GM23338 (cell line): Measurements from ENCODE around the gene TGM2. TPM values are rescaled to one million over a fixed set of nuclear protein-coding genes. Genes with fewer than 3 reads are reported as not detected.

ENCODE experiments used
- ATAC-seq: fragments of 200-7000 bp; cut with Tn5 transposase; 3 replicates; pipeline ENCODE4 v1.9.1; 2020
- DNase-seq: peaks from one replicate; pipeline ENCODE4 v3.0.0-alpha.2; 2015; ENCODE audit warnings: low spot score
- H2AFZ ChIP-seq: fragments of 200-600 bp; sonication (generic); 2 replicates; pipeline ENCODE4 v1.8.0; 2016; ENCODE audit warnings: antibody characterized with exemption, mild to moderate bottlenecking, moderate library complexity
- H3F3A ChIP-seq: fragments of 200-600 bp; sonication (generic); replicated peaks from 2 replicates; pipeline ENCODE4 v1.8.0; 2017; ENCODE audit warnings: antibody characterized with exemption, mixed run types, low read depth
- H3K27ac ChIP-seq: fragments of 200-600 bp; sonication (generic); 2 replicates; pipeline ENCODE4 v1.6.1; 2016; ENCODE audit warnings: low read depth
- H3K27me3 ChIP-seq: fragments of 200-600 bp; sonication (generic); 2 replicates; pipeline ENCODE4 v1.8.0; 2016; ENCODE audit warnings: mild to moderate bottlenecking, mixed run types, moderate library complexity; ENCODE audit not compliant: insufficient read depth
- H3K36me3 ChIP-seq: fragments of 200-600 bp; sonication (generic); 2 replicates; pipeline ENCODE4 v1.8.0; 2016; ENCODE audit warnings: mild to moderate bottlenecking; ENCODE audit not compliant: insufficient read depth
- H3K4me1 ChIP-seq: fragments of 200-600 bp; sonication (generic); 2 replicates; pipeline ENCODE4 v1.8.0; 2016; ENCODE audit warnings: mild to moderate bottlenecking, moderate library complexity; ENCODE audit not compliant: insufficient read depth
- H3K4me2 ChIP-seq: fragments of 200-600 bp; sonication (generic); 2 replicates; pipeline ENCODE4 v1.7.1; 2017; ENCODE audit warnings: mixed run types
- H3K4me3 ChIP-seq: fragments of 200-600 bp; sonication (generic); 2 replicates; pipeline ENCODE4 v1.6.1; 2016; ENCODE audit warnings: mixed run types
- H3K79me2 ChIP-seq: fragments of 200-600 bp; sonication (generic); replicated peaks from 2 replicates; pipeline ENCODE4 v1.8.0; 2017; ENCODE audit warnings: mild to moderate bottlenecking; ENCODE audit not compliant: insufficient read depth
- H3K9me2 ChIP-seq: fragments of 200-600 bp; sonication (generic); 2 replicates; pipeline ENCODE4 v1.8.0; 2017; ENCODE audit not compliant: insufficient read depth
- H4K20me1 ChIP-seq: fragments of 200-600 bp; sonication (generic); replicated peaks from 2 replicates; pipeline ENCODE4 v1.8.0; 2017; ENCODE audit warnings: mild to moderate bottlenecking; ENCODE audit not compliant: insufficient read depth
- H3K27ac Mint-ChIP-seq: 2 replicates; pipeline ENCODE4 v1.8.0; 2020; ENCODE audit warnings: inconsistent platforms, mild to moderate bottlenecking, moderate library complexity, mixed read lengths
- H3K27me3 Mint-ChIP-seq: 3 replicates; pipeline ENCODE4 v1.8.0; 2022; ENCODE audit warnings: low read depth, mild to moderate bottlenecking, moderate library complexity, mixed read lengths, inconsistent platforms; ENCODE audit not compliant: insufficient read depth, poor library complexity
- H3K36me3 Mint-ChIP-seq: 3 replicates; pipeline ENCODE4 v1.8.0; 2021; ENCODE audit warnings: low read depth, mild to moderate bottlenecking, inconsistent platforms, moderate library complexity, mixed read lengths
- H3K4me1 Mint-ChIP-seq: 3 replicates; pipeline ENCODE4 v1.8.0; 2020; ENCODE audit warnings: mild to moderate bottlenecking, inconsistent platforms, mixed read lengths
- H3K4me3 Mint-ChIP-seq: 3 replicates; pipeline ENCODE4 v1.8.0; 2021; ENCODE audit warnings: moderate library complexity, mild to moderate bottlenecking, inconsistent platforms, mixed read lengths
- H3K9me3 Mint-ChIP-seq: 3 replicates; pipeline ENCODE4 v1.8.0; 2020; ENCODE audit warnings: moderate library complexity, mild to moderate bottlenecking, inconsistent platforms, mixed read lengths
- CREB1 ChIP-seq: fragments of 250-450 bp; sonication (Bioruptor Pico); IDR thresholded peaks from 2 replicates; pipeline ENCODE4 v1.5.0; 2020; ENCODE audit warnings: low read depth, mild to moderate bottlenecking, moderate library complexity
- CTCF ChIP-seq, 2 experiments: fragments of 200-600 bp in 1 of 2; sonication (generic) in 1 of 2; conservative IDR thresholded peaks; 2 replicates each; pipeline versions ENCODE4 v1.5.1 to v1.6.1; 2016 to 2017; ENCODE audit warnings: antibody characterized with exemption in 2 of 2, low read depth in 2 of 2, mild to moderate bottlenecking in 2 of 2, moderate library complexity in 1 of 2
- ETS1 ChIP-seq: IDR thresholded peaks from 2 replicates; pipeline ENCODE4 v1.6.1; 2016; ENCODE audit warnings: antibody characterized with exemption
- EZH2 ChIP-seq: fragments of 200-600 bp; sonication (generic); IDR thresholded peaks from one replicate; pipeline ENCODE4 v1.8.0; 2017; ENCODE audit warnings: antibody characterized with exemption, mild to moderate bottlenecking, low read depth; ENCODE audit not compliant: unreplicated experiment
- JUNB ChIP-seq: IDR thresholded peaks from one replicate; pipeline ENCODE4 v1.6.1; 2016; ENCODE audit warnings: antibody characterized with exemption; ENCODE audit not compliant: unreplicated experiment
- REST ChIP-seq: IDR thresholded peaks from one replicate; pipeline ENCODE4 v1.6.1; 2018; ENCODE audit warnings: antibody characterized with exemption; ENCODE audit not compliant: unreplicated experiment
- STAT1 ChIP-seq: IDR thresholded peaks from one replicate; pipeline ENCODE4 v1.6.1; 2016; ENCODE audit warnings: antibody characterized with exemption; ENCODE audit not compliant: unreplicated experiment
- ZNF331 ChIP-seq: fragments of 250-450 bp; sonication (Bioruptor Pico); IDR thresholded peaks from 2 replicates; pipeline ENCODE4 v1.5.0; 2020; ENCODE audit warnings: low read depth, mild to moderate bottlenecking, moderate library complexity
- polyA plus RNA-seq: library from polyadenylated mRNA; unstranded; fragments of >200 nt; fragmentation: Nextera tagmentation; extraction: Ambion mirVana; gene quantifications from 2 replicates; pipeline ENCODE4 v1.2.1, GENCODE V29; 2016
- total RNA-seq: library from RNA; depleted of rRNA; stranded (reverse); fragments of >200 nt; shearing (Covaris generic); gene quantifications from 2 replicates; pipeline ENCODE4 v1.2.3, GENCODE V29; 2014

The TGM2 gene
- total and polyA plus RNA-seq, 2 experiments from 2014 or later = 0.45 to 1.0 TPM

GRCh38 chr20:38200646-38201045 is 35.6 kb upstream of the TGM2 start:
- Histone ChIP-seq H2AFZ (no peak overlapping the region), H3K4me2 (no peak overlapping the region), H3K9me2 (no peaks in the 10 kb centered on the region), H3K27me3 (no peaks in the 10 kb centered on the region), H3K4me1 (peaks cover 4% of the 10 kb centered on the region), H3K79me2 (no peaks in the 10 kb centered on the region), H4K20me1 (no peaks in the 10 kb centered on the region), H3K36me3 (no peaks in the 10 kb centered on the region), H3K27ac (no peak overlapping the region), H3F3A (no peaks in the 10 kb centered on the region), H3K4me3 (no peak overlapping the region)
- ATAC-seq (no peak), DNase-seq (no peak)
- H3K4me1 Mint-ChIP-seq = 0 out of 3 replicates have a peak, but pooled peaks cover 4% of the 10 kb centered on the region
- no peak for TF ChIP-seq ETS1
- TF ChIP-seq ZNF331 = no peak
- no peak for TF ChIP-seq CREB1
- no peak for TF ChIP-seq REST
- TF ChIP-seq JUNB = no peak
- TF ChIP-seq STAT1 = no peak
- no peaks in the 10 kb centered on the region for H3K36me3 Mint-ChIP-seq
- H3K9me3 Mint-ChIP-seq = peaks cover 2% of the 10 kb centered on the region; the same call in 1 of the 3 replicates
- no peak overlapping the region for H3K4me3 Mint-ChIP-seq
- H3K27ac Mint-ChIP-seq = no peak overlapping the region
- peaks cover 3% of the 10 kb centered on the region for H3K27me3 Mint-ChIP-seq

- H3K27me3 Mint-ChIP-seq = peaks cover 3% of the 10 kb centered on the region
- DNase-seq = no peak
- H3K4me3 ChIP-seq = no peak overlapping the region
- no peaks in the 10 kb centered on the region for H3K27me3 ChIP-seq
- H4K20me1 ChIP-seq = no peaks in the 10 kb centered on the region
- no peak overlapping the region for H3K4me2 ChIP-seq
- no peak for ATAC-seq
- peaks cover 4% of the 10 kb centered on the region for H3K4me1 ChIP-seq
- no peak overlapping the region for H3K4me3 Mint-ChIP-seq
- H3F3A ChIP-seq = no peaks in the 10 kb centered on the region
- H3K27ac Mint-ChIP-seq = no peak overlapping the region
- H3K79me2 ChIP-seq = no peaks in the 10 kb centered on the region
- H3K27ac ChIP-seq = no peak overlapping the region
- peaks cover 2% of the 10 kb centered on the region; the same call in 2 of the 3 replicates for H3K9me3 Mint-ChIP-seq
- no peak overlapping the region for H2AFZ ChIP-seq
- 0 out of 3 replicates have a peak, but pooled peaks cover 4% of the 10 kb centered on the region for H3K4me1 Mint-ChIP-seq
- H3K9me2 ChIP-seq = no peaks in the 10 kb centered on the region
- H3K36me3 Mint-ChIP-seq = no peaks in the 10 kb centered on the region
- no peaks in the 10 kb centered on the region for H3K36me3 ChIP-seq
- TF ChIP-seq STAT1 (no peak), EZH2 (no peak), CTCF (conservative IDR thresholded peaks at IDR 0.05; ENCODE audit: low read depth in 2 of 2) (no peak), REST (no peak), ETS1 (no peak)
Observed at GRCh38 chr20:38199501-38200390, 34.7 kb upstream of the TGM2 start.
